RWPE2 (cell line): ENCODE data around the gene AKAP9.
"Not testable (repeated sequence)": the region's sequence is repeated elsewhere in the genome, so short reads cannot be mapped to it uniquely, and the experiment has no call there.

ENCODE experiments used
- ATAC-seq: fragments of 200-7000 bp; cut with Tn5 transposase; 3 replicates; pipeline ENCODE4 v1.9.1; 2021; ENCODE audit warnings: low read depth
- DNase-seq: peaks from one replicate; pipeline ENCODE4 v3.0.0-alpha.2; 2020; ENCODE audit warnings: low spot score
- H3K27ac ChIP-seq: fragments of 450-650 bp; 2 replicates; pipeline ENCODE4 v1.5.1; 2017; ENCODE audit warnings: mild to moderate bottlenecking; ENCODE audit not compliant: poor library complexity, severe bottlenecking
- H3K27me3 ChIP-seq: fragments of 250-450 bp; sonication (Bioruptor Pico); 2 replicates; pipeline ENCODE4 v1.5.1; 2021; ENCODE audit warnings: mild to moderate bottlenecking, moderate library complexity; ENCODE audit not compliant: insufficient read depth, poor library complexity, severe bottlenecking
- H3K36me3 ChIP-seq: fragments of 250-450 bp; sonication (Bioruptor Pico); 2 replicates; pipeline ENCODE4 v1.5.1; 2020; ENCODE audit warnings: low read depth, mild to moderate bottlenecking, moderate library complexity
- H3K4me1 ChIP-seq: fragments of 250-450 bp; sonication (Bioruptor Pico); 2 replicates; pipeline ENCODE4 v1.5.1; 2021; ENCODE audit warnings: mild to moderate bottlenecking, moderate library complexity; ENCODE audit not compliant: insufficient read depth, poor library complexity, severe bottlenecking
- H3K4me3 ChIP-seq: fragments of 250-450 bp; sonication (Bioruptor Pico); 2 replicates; pipeline ENCODE4 v1.5.1; 2021; ENCODE audit warnings: mild to moderate bottlenecking, moderate library complexity; ENCODE audit not compliant: severe bottlenecking
- H3K9me3 ChIP-seq: fragments of 250-450 bp; sonication (Bioruptor Pico); 2 replicates; pipeline ENCODE4 v1.5.1; 2021; ENCODE audit warnings: mild to moderate bottlenecking, moderate library complexity; ENCODE audit not compliant: severe bottlenecking
- TF ChIP-seq, protein P1 (sequence below): fragments of 450-650 bp; IDR thresholded peaks from one replicate; pipeline ENCODE4 v1.5.1; 2017; ENCODE audit warnings: mild to moderate bottlenecking, moderate library complexity; ENCODE audit not compliant: poor library complexity, severe bottlenecking

AKAP9 gene

DNA sequence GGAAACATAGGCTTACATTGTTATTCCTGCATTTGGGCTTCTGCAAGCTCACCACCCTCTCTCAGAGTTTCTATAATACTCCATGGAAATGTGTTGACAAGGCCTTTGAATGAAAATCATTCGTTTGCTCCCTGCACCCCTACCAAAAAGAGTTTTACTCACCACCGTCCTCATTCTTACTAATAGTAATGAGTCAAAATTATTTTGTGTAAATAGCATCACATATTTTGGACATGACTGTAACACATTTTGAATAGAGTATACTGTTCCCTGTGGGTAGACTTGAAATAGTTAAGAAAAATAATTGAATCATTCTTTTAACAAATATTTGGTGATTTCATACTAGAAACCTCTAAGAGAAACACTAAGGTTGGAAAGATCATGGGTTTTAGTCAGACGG is 84.6 kb downstream of the AKAP9 start:
- Histone ChIP-seq H3K27me3 (no peaks in the 10 kb centered on the region), H3K36me3 (peaks cover 39% of the 10 kb centered on the region), H3K4me1 (peaks cover 15% of the 10 kb centered on the region), H3K27ac (peak overlapping the region; percentile 64), H3K4me3 (no peak overlapping the region), H3K9me3 (no peaks in the 10 kb centered on the region)
- no peak for DNase-seq
- TF ChIP-seq, protein P1, sequence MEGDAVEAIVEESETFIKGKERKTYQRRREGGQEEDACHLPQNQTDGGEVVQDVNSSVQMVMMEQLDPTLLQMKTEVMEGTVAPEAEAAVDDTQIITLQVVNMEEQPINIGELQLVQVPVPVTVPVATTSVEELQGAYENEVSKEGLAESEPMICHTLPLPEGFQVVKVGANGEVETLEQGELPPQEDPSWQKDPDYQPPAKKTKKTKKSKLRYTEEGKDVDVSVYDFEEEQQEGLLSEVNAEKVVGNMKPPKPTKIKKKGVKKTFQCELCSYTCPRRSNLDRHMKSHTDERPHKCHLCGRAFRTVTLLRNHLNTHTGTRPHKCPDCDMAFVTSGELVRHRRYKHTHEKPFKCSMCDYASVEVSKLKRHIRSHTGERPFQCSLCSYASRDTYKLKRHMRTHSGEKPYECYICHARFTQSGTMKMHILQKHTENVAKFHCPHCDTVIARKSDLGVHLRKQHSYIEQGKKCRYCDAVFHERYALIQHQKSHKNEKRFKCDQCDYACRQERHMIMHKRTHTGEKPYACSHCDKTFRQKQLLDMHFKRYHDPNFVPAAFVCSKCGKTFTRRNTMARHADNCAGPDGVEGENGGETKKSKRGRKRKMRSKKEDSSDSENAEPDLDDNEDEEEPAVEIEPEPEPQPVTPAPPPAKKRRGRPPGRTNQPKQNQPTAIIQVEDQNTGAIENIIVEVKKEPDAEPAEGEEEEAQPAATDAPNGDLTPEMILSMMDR: no peak
- peak; percentile 96 for ATAC-seq

DNA sequence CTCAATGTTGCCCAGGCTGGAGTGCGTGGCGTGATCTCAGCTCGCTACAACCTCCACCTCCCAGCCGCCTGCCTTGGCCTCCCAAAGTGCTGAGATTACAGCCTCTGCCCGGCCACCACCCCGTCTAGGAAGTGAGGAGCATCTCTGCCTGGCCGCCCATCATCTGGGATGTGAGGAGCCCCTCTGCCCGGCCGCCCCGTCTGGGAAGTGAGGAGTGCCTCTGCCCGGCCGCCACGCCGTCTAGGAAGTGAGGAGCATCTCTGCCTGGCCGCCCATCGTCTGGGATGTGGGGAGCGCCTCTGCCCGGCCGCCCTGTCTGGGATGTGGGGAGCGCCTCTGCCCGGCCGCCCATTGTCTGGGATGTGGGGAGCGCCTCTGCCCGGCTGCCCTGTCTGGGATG is 86.0 kb downstream of the AKAP9 start:
- not testable (repeated sequence) for DNase-seq, H3K27me3 ChIP-seq, H3K9me3 ChIP-seq, ATAC-seq, H3K4me3 ChIP-seq
- peak overlapping the region; percentile 64 for H3K27ac ChIP-seq
- peaks cover 49% of the 10 kb centered on the region for H3K36me3 ChIP-seq
- peaks cover 15% of the 10 kb centered on the region for H3K4me1 ChIP-seq

DNA sequence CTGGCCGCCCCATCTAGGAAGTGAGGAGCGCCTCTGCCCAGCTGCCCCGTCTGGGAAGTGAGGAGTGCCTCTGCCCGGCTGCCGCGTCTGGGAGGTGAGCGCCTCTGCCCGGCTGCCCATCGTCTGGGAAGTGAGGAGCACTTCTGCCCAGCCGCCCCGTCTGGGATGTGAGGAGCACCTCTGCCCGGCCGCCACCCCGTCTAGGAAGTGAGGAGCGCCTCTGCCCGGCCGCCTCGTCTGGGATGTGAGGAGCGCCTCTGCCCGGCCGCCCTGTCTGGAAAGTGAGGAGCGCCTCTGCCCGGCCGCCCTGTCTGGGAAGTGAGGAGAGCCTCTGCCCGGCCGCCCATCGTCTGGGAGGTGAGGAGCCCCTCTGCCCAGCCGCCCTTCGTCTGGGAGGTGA is 86.5 kb downstream of the AKAP9 start:
- Histone ChIP-seq H3K36me3 (peaks cover 51% of the 10 kb centered on the region), H3K4me1 (peaks cover 15% of the 10 kb centered on the region)
- H3K27me3 ChIP-seq, ATAC-seq, H3K27ac ChIP-seq, H3K4me3 ChIP-seq, DNase-seq, H3K9me3 ChIP-seq: not testable (repeated sequence)

DNA sequence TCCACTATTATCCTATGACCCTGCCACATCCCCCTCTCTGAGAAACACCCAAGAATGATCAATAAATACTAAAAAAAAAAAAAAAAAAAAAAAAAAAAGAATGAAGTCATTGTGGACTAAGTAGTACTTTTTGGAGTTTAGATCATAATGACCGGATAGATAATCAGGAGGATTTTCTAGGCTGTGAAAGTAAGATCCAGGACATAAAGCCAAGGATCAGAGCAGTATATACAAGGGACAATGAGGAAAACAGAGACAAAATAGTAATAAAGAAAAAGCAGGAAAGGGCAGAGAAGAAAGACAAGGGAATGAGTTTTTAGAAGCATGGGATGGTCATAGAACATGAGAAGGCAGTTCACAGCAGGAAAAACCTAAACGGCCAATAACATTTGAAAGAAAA is 87.6 kb downstream of the AKAP9 start:
- Histone ChIP-seq H3K27ac (no peak overlapping the region), H3K27me3 (no peaks in the 10 kb centered on the region), H3K36me3 (peaks cover 47% of the 10 kb centered on the region), H3K9me3 (no peaks in the 10 kb centered on the region), H3K4me1 (peaks cover 15% of the 10 kb centered on the region), H3K4me3 (no peak overlapping the region)
- TF ChIP-seq, protein P1: no peak
- no peak for ATAC-seq
- no peak for DNase-seq

DNA sequence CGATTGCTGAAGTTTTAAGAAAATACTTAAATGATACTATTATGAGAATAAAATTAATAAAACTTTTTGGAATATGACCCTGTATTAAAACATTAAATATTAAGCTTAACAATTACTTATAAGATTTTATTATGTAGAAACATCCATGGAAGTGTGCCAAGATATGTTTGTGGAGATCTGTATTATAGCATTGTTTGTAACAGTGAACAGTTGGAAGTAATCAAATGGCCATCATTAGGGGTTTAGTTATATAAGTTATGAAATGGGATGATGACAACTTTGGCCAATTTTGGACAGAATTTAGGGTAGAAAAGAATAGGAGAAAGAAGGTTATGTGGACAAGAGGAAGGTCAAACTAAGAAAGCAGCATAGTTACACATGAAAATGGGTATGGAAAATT is 88.0 kb downstream of the AKAP9 start:
- H3K27ac ChIP-seq: no peak overlapping the region
- no peaks in the 10 kb centered on the region for H3K9me3 ChIP-seq
- no peaks in the 10 kb centered on the region for H3K27me3 ChIP-seq
- peaks cover 42% of the 10 kb centered on the region for H3K36me3 ChIP-seq
- no peak for ATAC-seq
- DNase-seq: no peak
- TF ChIP-seq, protein P1: no peak
- H3K4me3 ChIP-seq: no peak overlapping the region
- peaks cover 15% of the 10 kb centered on the region for H3K4me1 ChIP-seq

DNA sequence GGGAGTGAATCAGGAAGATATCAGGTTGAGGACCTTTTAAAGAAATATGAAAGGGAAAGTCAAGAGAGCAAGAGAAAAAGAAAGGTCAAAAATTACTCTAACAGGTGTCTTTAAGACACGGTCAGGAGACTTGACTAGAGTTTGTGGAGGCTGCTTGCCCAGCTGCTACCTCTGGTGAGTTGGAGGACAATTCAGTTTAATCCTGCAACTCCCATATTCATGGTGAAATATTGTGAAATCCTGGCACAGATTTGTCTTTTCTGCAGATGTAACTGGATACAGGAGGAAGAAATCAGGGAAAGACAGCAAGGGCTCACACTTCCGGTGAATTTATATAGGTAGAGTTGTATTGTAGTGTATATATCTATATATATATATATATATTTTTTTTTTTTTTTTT is 93.5 kb downstream of the AKAP9 start:
- Histone ChIP-seq H3K27ac (no peak overlapping the region), H3K36me3 (peaks cover 52% of the 10 kb centered on the region)

More for the DNA sequence above, 93.5 kb downstream of the AKAP9 start:
- Histone ChIP-seq H3K4me3 (no peak overlapping the region), H3K27me3 (no peaks in the 10 kb centered on the region), H3K4me1 (no peaks in the 10 kb centered on the region), H3K9me3 (no peaks in the 10 kb centered on the region)
- TF ChIP-seq, protein P1: no peak
- ATAC-seq (no peak), DNase-seq (no peak)
